Coronary artery (tissue), 2 donors: ENCODE measurements around the gene AGTRAP.
A peak's percentile ranks its signal among the peaks of the same experiment; 100 is the strongest.

ENCODE experiments used
- DNase-seq: peaks from one replicate; pipeline ENCODE4 v3.0.0-alpha.2; 2017; ENCODE audit warnings: low spot score
- H3K27ac ChIP-seq, 2 donors: fragments of 200-600 bp; sonication (generic); one replicate each; pipeline ENCODE4 v1.5.1; 2016 to 2019
- H3K4me3 ChIP-seq: fragments of 200-600 bp; sonication (generic); 2 replicates; pipeline ENCODE4 v1.5.1; 2016; ENCODE audit warnings: mild to moderate bottlenecking, moderate library complexity
- TF ChIP-seq, protein P1 (sequence below): fragments of 200-600 bp; sonication (generic); IDR thresholded peaks from one replicate; pipeline ENCODE4 v1.5.1; 2019; ENCODE audit warnings: antibody characterized with exemption

Gene AGTRAP

DNA sequence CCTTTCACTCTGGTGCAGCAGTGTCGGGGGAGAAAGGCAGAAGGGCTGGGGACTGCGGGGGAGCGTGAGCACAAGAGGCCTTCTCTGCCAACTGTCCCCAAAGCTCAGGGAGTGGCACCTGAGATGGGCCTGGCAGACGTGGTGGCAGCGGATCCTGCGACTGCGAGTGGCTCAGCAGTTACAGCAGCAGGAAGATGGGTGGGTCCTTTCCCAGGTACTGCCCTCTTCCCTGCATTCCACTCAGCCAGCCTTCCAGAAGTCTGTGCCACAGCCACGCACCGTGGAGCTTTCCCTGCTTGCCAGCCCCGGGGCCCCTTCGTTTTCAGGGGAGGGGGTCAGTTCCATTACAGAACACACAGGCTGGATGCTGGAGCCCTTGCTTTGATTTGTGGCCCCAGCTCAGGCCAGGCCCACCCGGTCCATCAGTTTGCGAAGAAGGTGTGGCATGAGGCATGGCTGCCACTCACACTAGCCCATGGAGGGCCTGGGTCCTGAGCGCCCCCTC, 52.7 kb downstream of the AGTRAP start:
- no peak overlapping the region for H3K4me3 ChIP-seq
- no peak for DNase-seq
- TF ChIP-seq, protein P1, sequence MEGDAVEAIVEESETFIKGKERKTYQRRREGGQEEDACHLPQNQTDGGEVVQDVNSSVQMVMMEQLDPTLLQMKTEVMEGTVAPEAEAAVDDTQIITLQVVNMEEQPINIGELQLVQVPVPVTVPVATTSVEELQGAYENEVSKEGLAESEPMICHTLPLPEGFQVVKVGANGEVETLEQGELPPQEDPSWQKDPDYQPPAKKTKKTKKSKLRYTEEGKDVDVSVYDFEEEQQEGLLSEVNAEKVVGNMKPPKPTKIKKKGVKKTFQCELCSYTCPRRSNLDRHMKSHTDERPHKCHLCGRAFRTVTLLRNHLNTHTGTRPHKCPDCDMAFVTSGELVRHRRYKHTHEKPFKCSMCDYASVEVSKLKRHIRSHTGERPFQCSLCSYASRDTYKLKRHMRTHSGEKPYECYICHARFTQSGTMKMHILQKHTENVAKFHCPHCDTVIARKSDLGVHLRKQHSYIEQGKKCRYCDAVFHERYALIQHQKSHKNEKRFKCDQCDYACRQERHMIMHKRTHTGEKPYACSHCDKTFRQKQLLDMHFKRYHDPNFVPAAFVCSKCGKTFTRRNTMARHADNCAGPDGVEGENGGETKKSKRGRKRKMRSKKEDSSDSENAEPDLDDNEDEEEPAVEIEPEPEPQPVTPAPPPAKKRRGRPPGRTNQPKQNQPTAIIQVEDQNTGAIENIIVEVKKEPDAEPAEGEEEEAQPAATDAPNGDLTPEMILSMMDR, result no peak
- H3K27ac ChIP-seq, result peak overlapping the region; percentile 79 to 99

DNA sequence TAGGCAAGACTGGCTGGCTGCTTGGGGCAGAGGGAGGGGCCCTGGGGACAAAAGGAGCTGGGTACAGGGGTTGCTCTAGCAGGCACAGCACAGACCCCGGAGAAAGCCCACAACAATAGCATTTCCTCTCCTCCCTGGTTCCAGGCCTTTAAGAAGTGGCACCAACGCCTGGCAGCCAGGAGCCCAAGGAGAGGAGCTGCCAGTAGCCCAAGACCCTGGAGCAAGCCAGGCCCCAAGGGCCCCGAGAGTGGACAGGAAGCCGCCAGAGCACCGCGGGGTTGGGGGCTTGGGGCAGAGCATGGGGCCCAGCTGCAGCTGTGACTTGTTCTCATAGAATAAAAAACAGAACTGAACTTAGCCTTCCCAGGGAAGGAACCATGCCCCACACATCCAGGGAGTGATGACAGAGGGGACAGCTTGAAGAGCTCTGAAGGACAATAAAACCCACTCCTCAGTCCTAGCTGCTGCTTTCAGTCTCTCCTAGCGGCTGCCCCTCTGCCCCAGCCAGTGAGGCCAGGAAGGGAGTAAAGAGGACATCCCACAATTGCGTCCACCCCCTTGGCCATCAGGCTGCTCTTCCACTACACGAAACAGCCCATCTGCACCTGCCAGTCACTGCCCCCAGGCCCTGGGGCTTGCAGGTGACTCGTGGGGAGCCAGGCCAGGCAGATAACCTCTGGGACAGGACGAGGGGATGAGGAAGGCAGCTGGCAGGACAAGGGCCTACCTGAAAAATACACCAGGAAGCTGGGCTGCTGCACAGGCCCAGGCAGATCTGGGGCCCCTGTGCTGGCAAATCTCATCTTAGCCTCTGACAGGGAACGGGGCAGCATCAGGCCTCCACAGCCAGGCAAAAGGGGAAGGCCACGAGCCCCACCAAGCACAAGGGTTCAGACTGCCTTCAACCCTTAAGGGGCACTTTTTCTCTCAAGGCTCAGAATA, 53.5 kb downstream of the AGTRAP start:
- TF ChIP-seq, protein P1, result no peak
- DNase-seq, result no peak
- no peak overlapping the region for H3K4me3 ChIP-seq
- peak overlapping the region; percentile 79 to 99 for H3K27ac ChIP-seq

DNA sequence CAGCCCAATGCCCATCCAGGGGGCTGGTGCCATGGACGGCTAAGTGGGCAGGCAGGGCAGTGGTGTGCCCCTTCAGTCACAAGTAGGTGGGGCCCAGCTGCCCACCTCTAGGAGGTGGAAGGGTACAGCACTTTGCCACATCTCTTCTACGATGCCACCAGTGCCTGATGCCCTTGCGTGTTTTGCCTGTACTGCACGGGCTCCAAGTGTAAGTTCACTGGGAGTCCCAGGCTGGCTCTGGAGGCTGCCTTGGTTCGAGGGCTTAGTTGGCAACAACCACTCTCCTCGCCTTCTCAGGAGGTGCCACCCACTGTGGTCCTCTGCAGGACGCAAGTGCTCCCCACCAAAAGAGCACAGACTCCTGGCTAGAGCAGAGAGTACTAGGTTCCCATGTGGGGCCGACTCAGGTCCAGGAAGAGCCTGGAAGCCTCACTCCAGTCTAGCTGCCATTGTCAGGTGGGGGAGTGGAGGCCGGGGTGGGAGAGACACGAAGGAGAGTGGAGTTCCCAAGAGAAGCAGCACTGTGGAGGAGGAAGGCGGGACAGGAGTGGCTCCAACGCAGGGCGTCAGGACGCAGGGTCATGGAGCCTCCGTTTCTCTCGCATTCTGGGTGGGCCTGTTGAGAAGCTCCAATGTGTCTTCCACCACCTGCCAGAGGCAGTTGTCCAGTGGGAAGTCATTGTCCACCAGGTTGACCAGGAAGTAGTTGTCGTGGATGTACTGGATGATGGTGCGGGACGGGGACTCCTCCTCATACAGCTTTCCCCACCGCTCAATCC, 54.4 kb downstream of the AGTRAP start:
- peak; percentile 80 for DNase-seq
- TF ChIP-seq, protein P1, result no peak
- peak overlapping the region; percentile 58 for H3K4me3 ChIP-seq

DNA sequence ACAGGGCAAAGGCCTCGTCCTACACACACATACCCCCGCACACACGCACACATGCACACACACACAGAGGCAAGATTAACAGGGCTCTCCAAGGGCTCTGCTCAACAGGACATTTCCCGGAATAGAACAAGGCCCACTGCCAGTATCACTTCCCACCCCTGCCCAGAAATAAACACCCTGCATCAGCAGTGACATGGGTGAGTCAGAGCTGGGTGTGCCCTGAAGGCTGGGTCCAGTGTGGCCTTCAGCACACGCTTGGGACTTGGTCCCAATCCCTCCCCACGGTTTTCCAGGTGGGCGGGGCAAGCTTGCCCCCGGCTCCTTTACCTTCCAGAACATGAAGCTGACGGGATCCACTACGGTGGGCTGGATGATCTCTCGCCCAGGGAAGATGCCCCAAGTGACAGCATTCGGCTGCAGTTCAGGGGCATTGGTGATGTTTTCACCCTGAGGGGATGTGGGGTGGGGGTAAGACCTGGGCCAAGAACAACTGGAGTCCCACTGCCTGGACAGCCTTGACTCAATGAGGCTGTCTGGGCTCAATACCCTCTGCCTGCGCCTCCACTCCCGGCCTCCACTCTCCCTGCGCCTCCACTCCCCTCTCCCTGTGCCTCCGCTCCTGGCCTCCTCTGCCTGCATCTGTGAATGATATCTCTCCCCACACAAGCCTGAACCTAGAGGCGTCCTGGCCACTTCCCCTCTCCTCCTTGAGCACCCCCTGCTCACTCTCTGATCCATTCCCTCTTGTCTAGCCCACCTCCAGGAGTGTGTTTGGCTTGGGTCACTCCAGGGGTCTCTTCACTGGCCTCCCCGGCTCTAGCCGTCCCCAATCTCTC, 55.2 kb downstream of the AGTRAP start:
- Histone ChIP-seq H3K27ac (peak overlapping the region; percentile 79 to 99), H3K4me3 (peak overlapping the region; percentile 58)
- DNase-seq, result peak; percentile 98
- TF ChIP-seq, protein P1, result no peak

More for the DNA sequence above, 54.4 kb downstream of the AGTRAP start:
- H3K27ac ChIP-seq, result peak overlapping the region; percentile 79 to 99

DNA sequence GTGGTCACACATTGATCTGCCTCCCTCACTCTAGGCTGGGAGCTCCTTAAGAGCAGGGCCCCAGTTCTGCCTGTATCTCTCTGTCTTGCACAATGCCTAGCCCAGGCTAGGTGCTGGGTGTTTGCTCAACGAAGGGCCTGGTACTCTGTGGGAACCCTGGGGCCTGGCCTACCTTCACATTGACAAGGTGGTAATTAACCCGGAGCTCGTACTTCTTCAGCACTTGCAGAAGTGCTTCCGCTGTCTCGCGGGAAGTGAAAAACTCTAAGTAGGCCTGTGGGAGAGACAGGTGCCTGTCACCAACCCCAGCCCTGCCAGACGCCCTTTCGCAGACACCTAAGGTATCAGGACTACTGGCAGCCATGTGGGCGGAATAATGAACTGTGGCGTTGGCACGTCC, 56.2 kb downstream of the AGTRAP start:
- no peak for DNase-seq

DNA sequence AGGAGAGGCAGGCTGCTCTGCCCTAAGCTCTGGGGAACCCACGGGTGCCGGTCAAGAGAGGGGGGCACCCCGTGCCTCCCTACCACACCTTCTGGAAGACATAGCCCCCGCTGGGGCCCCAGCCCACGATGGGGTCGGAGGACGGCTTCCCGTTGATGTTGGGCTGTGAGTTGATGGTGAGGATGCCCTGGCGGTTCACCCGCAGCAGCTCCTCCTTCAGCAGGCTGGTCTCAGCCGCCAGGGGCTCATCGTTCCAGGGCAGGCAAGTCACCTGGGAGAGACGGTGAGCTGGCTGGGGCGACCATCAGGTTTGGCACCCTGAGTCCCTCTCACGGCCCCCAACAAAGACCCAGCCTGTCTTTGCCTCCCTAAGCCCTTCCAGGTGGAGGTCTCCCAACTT, 57.9 kb downstream of the AGTRAP start:
- Histone ChIP-seq H3K27ac (peak overlapping the region in 1 of 2 donors; percentile 72), H3K4me3 (no peak overlapping the region)
- DNase-seq, result no peak
- TF ChIP-seq, protein P1, result no peak

More for the DNA sequence above, 56.2 kb downstream of the AGTRAP start:
- H3K27ac ChIP-seq, result peak overlapping the region; percentile 79 to 99
- TF ChIP-seq, protein P1, result no peak
- no peak overlapping the region for H3K4me3 ChIP-seq
